ENCODE data around the gene PIP5K1C.

DNA sequence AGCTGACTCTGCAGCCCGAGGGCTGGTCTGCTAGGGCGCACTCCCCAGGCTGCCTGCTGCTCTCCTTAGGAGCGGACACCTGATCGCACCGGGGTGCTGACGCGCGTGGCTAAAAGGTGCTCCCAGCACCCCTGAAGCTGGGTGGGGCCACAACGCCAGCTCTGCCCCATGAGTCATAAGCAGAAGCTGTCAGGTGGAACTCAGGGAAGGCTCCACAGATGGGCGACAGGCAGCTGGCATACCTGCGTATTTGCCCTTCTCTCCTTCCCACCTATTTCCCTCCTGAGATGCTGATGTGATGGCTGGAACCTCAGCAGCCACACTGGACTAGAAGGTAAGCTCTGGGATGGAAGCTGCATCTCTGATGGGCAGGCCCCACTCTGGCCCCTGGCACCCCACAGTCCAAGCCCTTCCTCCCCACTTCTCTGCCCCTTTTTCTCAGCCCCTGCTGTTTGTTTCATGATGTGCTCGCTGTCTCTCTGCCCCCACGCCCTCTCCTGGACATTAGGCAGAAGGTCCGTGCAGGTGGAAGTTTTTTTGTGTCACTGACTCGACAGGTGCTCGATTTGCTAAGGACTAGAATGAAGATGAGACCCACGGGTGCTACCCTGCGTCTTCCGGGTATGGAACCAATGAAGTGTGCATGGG is 43.4 kb downstream of the PIP5K1C start:
- no peak for TF ChIP-seq POLR2A (IDR thresholded peaks at IDR 0.05; ENCODE audit: borderline replicate concordance, extremely low read depth, insufficient read depth, insufficient read length)
- TF ChIP-seq, protein P1, sequence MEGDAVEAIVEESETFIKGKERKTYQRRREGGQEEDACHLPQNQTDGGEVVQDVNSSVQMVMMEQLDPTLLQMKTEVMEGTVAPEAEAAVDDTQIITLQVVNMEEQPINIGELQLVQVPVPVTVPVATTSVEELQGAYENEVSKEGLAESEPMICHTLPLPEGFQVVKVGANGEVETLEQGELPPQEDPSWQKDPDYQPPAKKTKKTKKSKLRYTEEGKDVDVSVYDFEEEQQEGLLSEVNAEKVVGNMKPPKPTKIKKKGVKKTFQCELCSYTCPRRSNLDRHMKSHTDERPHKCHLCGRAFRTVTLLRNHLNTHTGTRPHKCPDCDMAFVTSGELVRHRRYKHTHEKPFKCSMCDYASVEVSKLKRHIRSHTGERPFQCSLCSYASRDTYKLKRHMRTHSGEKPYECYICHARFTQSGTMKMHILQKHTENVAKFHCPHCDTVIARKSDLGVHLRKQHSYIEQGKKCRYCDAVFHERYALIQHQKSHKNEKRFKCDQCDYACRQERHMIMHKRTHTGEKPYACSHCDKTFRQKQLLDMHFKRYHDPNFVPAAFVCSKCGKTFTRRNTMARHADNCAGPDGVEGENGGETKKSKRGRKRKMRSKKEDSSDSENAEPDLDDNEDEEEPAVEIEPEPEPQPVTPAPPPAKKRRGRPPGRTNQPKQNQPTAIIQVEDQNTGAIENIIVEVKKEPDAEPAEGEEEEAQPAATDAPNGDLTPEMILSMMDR (IDR thresholded peaks at IDR 0.05 in 2 of 3, conservative IDR thresholded peaks at IDR 0.05 in 1 of 3; ENCODE audit: borderline replicate concordance in 1 of 3, insufficient read depth in 1 of 3, low read depth in 2 of 3, low read length in 2 of 3), result peak; percentile 8 to 58 (median 47); a peak in 4 of 6 replicates
- no peak for TF ChIP-seq POLR2AphosphoS5 (IDR thresholded peaks at IDR 0.05; ENCODE audit: low read depth, low read length)
